Measurements from ENCODE around the gene BRPF3. TPM values are rescaled to one million over a fixed set of nuclear protein-coding genes. Genes with fewer than 3 reads are reported as not detected.

BRPF3 gene
- total and polyA plus RNA-seq, 10 of the 15 experiments (the other 5 are each of a cell fraction or from before 2014, with no cell fraction given): 2.3 to 16.1 (median 6.7) TPM

GRCh38 chr6:36169023-36170007 is 27.2 kb upstream of the BRPF3 start:
- no peak for FAIRE-seq
- CTCF ChIA-PET: no interaction called here
- POLR2A ChIA-PET: no interaction called here

More at GRCh38 chr6:36169023-36170007, 27.2 kb upstream of the BRPF3 start:
- Histone ChIP-seq H3K4me3 (no peak overlapping the region), H3K4me1 (ENCODE audit: control insufficient read depth, insufficient read depth, low read length) (peaks cover 14% of the 10 kb centered on the region), H3K36me3 (ENCODE audit: control insufficient read depth in 2 of 2, insufficient read depth in 2 of 2, low read length in 1 of 2) (no peaks in the 10 kb centered on the region), H3K27me3 (replicated peaks in 1 of 2; ENCODE audit: control insufficient read depth in 2 of 2, insufficient read depth in 2 of 2, low read length in 1 of 2) (no peaks in the 10 kb centered on the region), H2AFZ (ENCODE audit: control insufficient read depth, low read depth, low read length) (peak overlapping the region; percentile 78), H3K9ac (ENCODE audit: control insufficient read depth, insufficient read depth, low read length) (no peak overlapping the region), H3K79me2 (ENCODE audit: control insufficient read depth, insufficient read depth, low read length) (no peaks in the 10 kb centered on the region), H3K27ac (ENCODE audit: control insufficient read depth, insufficient read depth) (peak overlapping the region; percentile 58), H3K9me3 (replicated peaks; ENCODE audit: control insufficient read depth, insufficient read depth, low read length) (no peaks in the 10 kb centered on the region; the same call in 2 of the 3 replicates), H4K20me1 (ENCODE audit: control insufficient read depth, insufficient read depth) (no peaks in the 10 kb centered on the region), H3K4me2 (ENCODE audit: control insufficient read depth, insufficient read depth) (peak overlapping the region; percentile 82)
- BruUV-seq (replicated peaks): no TSS peak
- RAD21 ChIA-PET (ENCODE audit: unreplicated experiment): interaction anchor here (1.0 to 1.6 kb wide), 2 partner anchors 26 to 186 kb away, joined by 3 to 4 read pairs; no protein-coding TSS in a partner anchor
- intact Hi-C loops (cut with micrococcal nuclease; ENCODE audit: unreplicated experiment): no loop called here
- TF ChIP-seq ZBTB40 (IDR thresholded peaks at IDR 0.05; ENCODE audit: borderline replicate concordance) (peak; percentile 26; the same call in 1 of the 2 replicates), SPI1 (IDR thresholded peaks at IDR 0.05; ENCODE audit: borderline replicate concordance, insufficient read depth, low read depth, low read length) (no peak), CTCF (IDR thresholded peaks at IDR 0.05 in 2 of 3, conservative IDR thresholded peaks at IDR 0.05 in 1 of 3; ENCODE audit: control insufficient read depth in 2 of 3, extremely low read depth in 1 of 3, insufficient read depth in 1 of 3, low read depth in 3 of 3, low read length in 3 of 3) (0 out of 6 replicates have a peak, but pooled peaks of 1 of the 3 experiments have one; percentile 4), POLR2AphosphoS2 (IDR thresholded peaks at IDR 0.05; ENCODE audit: low read depth, low read length) (no peak), YBX1 (IDR thresholded peaks at IDR 0.05) (no peak), RBBP5 (conservative IDR thresholded peaks at IDR 0.05) (no peak), JUNB (IDR thresholded peaks at IDR 0.05) (no peak), NFIC (IDR thresholded peaks at IDR 0.05; ENCODE audit: low read depth, low read length) (peak; percentile 39; the same call in 1 of the 2 replicates), IKZF2 (IDR thresholded peaks at IDR 0.05) (peak in 1 of 2 experiments; percentile 30; a peak in 1 of 4 replicates), SUZ12 (IDR thresholded peaks at IDR 0.05; ENCODE audit: unreplicated experiment) (no peak), IKZF1 (conservative IDR thresholded peaks at IDR 0.05) (peak; percentile 54), ZNF24 (IDR thresholded peaks at IDR 0.05) (no peak), RUNX3 (IDR thresholded peaks at IDR 0.05; ENCODE audit: low read length) (0 out of 2 replicates have a peak, but pooled peaks have one; percentile 10), FOXM1 (IDR thresholded peaks at IDR 0.05; ENCODE audit: low read depth, low read length) (no peak), TCF7 (IDR thresholded peaks at IDR 0.05; ENCODE audit: borderline replicate concordance) (no peak), MYB (IDR thresholded peaks at IDR 0.05; ENCODE audit: borderline replicate concordance, low read depth, low read length) (no peak), JUND (IDR thresholded peaks at IDR 0.05; ENCODE audit: low read depth, low read length) (no peak)
- SMC1A ChIA-PET (ENCODE audit: uncharacterized antibody, unreplicated experiment): no interaction called here
- in situ Hi-C loops (cut with MboI): no loop called here
- DNase-seq (ENCODE audit: low read depth, low spot score): peak; percentile 17
- peak; percentile 88 for ATAC-seq
- 51% methylated on average over 2 of the region's 2 CpGs for WGBS (ENCODE audit: insufficient coverage, insufficient replicate concordance, low lambda C conversion rate, missing lambda C conversion rate)

Data from GM12878 (cell line).